GM19467 (cell line): Measurements from ENCODE around the gene ITGB4.
"Not testable (repeated sequence)": the region's sequence is repeated elsewhere in the genome, so short reads cannot be mapped to it uniquely, and the experiment has no call there.

Experiments used
- ATAC-seq: cut with Tn5 transposase; IDR thresholded peaks from one replicate; pipeline ENCODE4 v1.9.1; 2021; ENCODE audit warnings: mild to moderate bottlenecking, moderate library complexity; ENCODE audit not compliant: unreplicated experiment

Gene ITGB4

GRCh38 chr17:75767881-75768280 is 46.6 kb downstream of the ITGB4 start:
- no peak for ATAC-seq

GRCh38 chr17:75769536-75769935 is 48.3 kb downstream of the ITGB4 start:
- no peak for ATAC-seq

- no peak for ATAC-seq
These were observed 50.3 kb downstream of the ITGB4 start for GRCh38 chr17:75771334-75772281.

- no peak for ATAC-seq
These were observed 52.0 kb downstream of the ITGB4 start for GRCh38 chr17:75773121-75773807.

GRCh38 chr17:75773808-75774470 is 52.7 kb downstream of the ITGB4 start:
- ATAC-seq, result no peak

GRCh38 chr17:75774471-75774990 is 53.3 kb downstream of the ITGB4 start:
- no peak for ATAC-seq

GRCh38 chr17:75774991-75775668 is 53.9 kb downstream of the ITGB4 start:
- no peak for ATAC-seq

- ATAC-seq, result no peak
These were observed 55.4 kb downstream of the ITGB4 start for GRCh38 chr17:75776386-75777295.

GRCh38 chr17:75777296-75777922 is 56.1 kb downstream of the ITGB4 start:
- no peak for ATAC-seq

- not testable (repeated sequence) for ATAC-seq
These were observed 57.0 kb downstream of the ITGB4 start for GRCh38 chr17:75778066-75778860.

- peak; percentile 8 for ATAC-seq
These were observed 57.6 kb downstream of the ITGB4 start for GRCh38 chr17:75778861-75779249.

- peak; percentile 57 for ATAC-seq
These were observed 58.2 kb downstream of the ITGB4 start for GRCh38 chr17:75779250-75779986.

- no peak for ATAC-seq
These were observed 59.0 kb downstream of the ITGB4 start for GRCh38 chr17:75779987-75780889.

GRCh38 chr17:75783069-75783783 is 62.0 kb downstream of the ITGB4 start:
- ATAC-seq, result no peak

GRCh38 chr17:75783803-75784472 is 62.7 kb downstream of the ITGB4 start:
- ATAC-seq, result peak; percentile 0
